SIG-M5 treated with dmso at 0.1 percent for 504 hours (cell line): ENCODE measurements around the gene ROCK2.
"Not testable (repeated sequence)": the region's sequence is repeated elsewhere in the genome, so short reads cannot be mapped to it uniquely, and the experiment has no call there.

Experiments
- DNase-seq: peaks from one replicate; lab custom pipeline; 2025; ENCODE audit not compliant: unreplicated experiment; lab: John Stamatoyannopoulos, UW

Gene ROCK2

DNA sequence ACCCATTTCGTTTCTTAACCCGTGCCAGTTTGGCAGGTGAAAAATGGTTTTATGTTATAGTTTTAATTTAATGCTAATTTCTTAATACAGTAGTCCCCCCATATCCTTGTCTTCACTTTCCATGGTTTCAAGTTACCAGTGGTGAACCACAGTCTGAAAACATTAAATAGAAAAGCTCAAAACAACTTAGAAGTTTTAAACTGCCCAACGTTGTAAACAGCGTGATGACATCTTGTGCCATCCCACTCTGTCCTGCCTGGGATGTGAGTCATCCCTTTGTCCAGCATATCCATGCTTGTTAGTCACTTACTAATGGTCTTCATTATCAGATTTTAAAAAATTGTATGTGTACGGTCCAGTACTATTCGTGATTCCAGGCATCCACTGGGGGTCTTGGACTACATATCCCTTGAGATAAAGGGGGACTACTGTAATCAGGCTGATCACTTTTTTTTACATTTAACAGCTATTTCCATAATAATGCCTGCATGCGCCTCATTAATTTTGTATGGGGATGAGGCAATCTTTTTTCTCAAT is 157.3 kb downstream of the ROCK2 start:
- DNase-seq = no peak

DNA sequence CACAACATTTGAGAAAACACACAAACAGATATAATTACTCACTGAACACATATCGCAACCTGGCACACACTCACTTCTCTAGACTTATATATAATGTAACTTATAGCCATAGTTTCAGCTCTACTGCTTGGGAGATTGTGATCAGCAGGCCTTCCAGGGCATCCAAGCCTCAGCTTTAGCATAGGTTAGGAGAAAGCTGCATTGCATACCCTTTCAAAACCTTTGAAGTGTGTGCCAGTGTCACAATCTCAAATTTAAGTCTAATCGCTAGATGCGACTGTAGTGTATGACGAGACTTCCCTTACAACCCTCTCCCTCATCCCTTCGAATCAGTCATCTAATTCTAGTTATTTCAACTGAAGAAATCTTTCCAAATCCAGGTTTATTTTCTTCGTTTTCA is 158.3 kb downstream of the ROCK2 start:
- DNase-seq = no peak

DNA sequence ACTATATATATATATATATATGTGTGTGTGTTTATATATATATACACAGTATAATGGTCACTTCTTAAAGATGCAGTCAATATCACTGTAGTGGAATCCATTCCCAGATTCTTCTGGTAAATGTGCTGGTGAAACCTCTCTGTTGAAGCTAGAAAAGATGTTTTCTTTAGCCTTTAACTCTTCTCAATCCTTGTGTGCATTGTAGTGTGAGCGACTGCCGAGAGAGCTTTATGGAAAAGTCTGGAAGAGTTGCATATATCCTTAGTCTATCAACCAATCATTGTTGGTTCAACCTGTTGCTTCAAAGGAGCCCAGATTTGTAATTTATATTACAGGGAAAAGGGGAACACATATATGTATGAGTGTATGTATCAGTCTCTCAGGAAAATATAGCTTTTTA is 161.5 kb downstream of the ROCK2 start:
- DNase-seq = no peak

DNA sequence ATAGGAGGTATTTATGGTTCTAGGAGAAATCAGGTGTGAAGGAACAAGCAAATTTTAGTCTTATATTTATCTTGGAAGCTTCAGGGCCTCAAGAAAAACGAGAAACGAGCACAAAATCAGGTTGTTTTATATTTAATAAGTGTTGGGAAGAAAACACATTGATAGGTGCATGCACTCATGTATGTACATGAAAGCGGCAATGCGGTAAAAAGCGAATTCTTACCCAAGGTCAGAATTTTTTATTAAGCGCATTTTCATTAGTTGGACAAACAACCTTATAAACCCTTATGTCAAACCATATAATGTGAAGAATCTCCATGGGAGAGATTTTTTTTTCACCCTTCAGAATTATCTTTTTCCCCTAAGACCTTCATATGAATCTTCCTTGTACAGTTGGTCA is 163.8 kb downstream of the ROCK2 start:
- DNase-seq = no peak

DNA sequence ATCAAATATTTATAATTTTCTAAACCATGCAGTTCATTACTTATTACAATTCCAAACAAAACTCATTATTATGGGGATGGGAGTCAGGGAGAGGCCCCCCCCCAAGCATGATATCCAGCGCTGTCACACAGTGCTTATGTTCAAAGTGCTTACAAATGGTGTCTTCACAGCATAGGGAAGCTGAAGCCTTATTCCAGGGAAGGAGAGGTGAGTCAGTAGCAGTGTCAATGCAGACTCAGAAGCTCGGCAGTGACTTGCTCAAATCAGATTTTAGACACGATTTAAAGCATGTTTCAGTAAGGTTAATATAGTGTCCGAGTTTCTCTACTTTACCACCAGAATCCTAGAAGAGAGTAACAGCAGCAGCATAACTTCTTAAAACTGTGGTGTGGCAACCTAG is 164.5 kb downstream of the ROCK2 start:
- no peak for DNase-seq

DNA sequence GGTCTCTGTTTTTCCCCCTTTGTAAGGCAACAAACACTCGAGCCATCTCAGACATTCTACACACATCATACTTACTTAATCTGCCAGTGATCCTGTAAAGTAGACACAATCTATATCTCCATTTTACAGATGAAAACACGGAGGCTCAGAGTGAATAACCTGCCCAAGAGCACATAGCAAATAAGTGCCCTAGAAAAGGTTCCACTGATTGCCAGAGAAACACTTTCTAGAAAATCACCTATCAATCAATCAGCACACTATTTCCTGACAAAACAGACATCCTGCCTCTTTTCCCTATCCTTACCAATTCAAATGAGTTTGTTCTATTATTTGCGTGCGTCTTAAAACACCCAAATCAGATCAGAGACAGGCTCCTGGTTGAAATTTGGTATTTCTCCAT is 165.2 kb downstream of the ROCK2 start:
- DNase-seq = no peak

DNA sequence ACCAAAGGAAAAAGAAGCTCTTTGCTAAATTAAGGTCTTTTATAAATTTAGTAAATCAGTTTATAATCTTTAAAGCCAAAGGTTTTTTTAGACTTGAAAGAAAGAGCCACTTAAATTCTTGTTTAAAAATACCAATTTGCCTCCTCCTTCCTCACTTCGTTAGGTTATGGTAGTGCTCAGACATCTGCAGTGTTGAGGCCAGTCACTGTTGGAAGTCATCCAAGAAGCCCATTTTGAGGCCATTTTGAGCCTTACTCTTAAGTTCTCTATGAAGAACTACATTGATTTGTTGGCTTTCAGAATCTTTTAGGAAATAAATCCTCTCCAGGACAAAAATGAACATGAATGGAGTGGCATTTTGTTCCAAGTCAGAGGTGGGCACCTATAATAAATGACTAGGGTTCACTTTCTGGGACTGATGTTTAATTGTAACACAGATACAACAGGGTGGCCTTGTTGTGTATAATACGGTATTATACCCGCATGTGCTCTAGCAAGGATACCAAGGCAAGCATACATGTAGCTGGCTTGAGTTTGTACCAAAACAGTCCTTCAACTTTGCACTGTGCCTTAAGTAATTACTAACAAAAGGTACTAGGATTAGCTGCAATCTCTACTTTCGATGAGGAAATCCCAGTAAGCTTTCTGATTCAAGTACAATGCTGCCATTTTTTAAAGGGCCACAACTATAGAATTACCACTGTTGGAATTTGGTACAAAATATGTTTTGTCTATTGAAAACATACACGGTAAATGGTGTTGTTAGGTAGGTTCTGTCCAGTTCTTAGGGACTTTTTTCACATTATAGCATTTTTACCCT is 166.4 kb downstream of the ROCK2 start:
- no peak for DNase-seq

DNA sequence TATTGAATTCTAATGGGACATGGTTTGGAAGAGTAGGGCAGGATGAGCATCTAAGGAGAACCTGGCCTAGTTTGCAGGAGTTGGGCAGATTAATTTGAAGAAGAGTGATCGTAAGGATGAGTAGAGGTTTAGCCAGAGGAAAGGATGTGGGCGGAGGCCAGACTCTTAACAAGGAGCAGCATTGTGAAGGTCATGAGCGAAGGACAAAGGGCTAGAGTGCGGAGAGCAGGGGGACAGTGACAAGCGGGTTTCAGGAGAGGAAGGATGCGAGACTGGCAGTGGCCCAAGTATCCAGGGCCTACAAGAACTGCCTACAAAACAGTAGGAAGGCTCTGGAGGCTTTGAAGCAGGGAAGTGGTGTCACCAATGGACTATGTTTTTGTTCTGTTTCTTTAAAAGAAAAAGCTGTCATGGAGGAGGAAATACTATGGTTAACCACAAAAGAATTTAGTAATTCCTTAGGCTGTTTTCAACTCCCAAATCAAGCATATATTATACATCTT is 169.1 kb downstream of the ROCK2 start:
- peak; percentile 66 for DNase-seq

DNA sequence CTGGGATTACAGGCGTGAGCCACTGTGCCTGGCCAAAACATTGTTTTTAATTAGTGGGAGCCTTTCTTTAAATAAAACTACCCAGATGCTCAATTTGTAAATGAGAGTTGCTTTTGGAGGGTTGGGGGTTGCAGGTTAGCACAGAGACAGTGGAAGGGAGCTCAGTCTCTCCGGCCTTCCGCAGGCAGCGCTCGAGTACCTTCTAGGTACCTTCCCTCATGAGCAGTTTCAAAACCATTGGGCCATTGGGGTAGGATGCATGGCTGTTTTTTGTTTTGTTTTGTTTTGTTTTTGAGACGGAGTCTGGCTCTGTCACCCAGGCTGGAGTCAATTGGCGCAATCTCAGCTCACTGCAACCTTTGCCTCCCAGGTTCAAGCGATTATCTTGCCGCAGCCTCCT is 170.2 kb downstream of the ROCK2 start:
- no peak for DNase-seq

DNA sequence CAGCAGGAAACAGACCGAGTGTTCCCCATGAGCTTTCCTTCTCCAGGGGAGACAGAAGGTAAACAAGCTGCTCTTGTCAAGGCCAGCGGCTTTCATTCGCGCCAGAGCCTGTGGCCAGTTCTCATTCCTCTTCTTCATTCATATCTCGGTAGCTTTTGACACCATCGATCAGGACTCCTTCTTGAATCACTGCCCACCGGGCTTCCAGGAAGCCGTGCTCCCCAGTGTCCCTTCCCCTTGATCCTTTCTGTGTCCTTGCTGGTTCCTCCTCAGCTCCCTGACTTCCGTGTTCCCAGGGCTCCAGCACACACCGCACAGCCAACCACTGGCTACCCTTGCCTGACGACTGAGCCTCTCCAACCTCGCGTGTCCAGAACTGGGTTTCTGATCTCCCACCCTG is 175.1 kb downstream of the ROCK2 start:
- DNase-seq = no peak

DNA sequence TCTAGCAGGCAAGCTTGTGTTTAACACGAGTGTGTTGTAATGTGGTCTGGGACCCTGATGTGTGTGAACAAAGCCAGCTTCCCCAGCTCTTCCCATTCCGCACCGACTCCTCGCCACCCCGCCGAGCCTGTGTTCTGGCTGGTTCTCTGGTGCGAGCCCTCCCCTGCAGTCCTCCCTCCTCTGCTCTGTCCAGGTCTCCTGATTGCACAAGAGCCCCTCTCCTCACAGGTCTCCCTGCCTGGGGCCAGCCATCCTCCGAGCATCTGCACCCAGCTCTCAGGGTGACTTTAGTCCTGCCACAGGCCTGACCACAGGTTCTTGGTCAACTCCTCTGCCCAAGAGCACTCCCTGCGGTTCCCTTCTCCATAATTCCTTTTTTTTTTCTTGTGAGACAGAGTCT is 175.9 kb downstream of the ROCK2 start:
- DNase-seq = no peak

DNA sequence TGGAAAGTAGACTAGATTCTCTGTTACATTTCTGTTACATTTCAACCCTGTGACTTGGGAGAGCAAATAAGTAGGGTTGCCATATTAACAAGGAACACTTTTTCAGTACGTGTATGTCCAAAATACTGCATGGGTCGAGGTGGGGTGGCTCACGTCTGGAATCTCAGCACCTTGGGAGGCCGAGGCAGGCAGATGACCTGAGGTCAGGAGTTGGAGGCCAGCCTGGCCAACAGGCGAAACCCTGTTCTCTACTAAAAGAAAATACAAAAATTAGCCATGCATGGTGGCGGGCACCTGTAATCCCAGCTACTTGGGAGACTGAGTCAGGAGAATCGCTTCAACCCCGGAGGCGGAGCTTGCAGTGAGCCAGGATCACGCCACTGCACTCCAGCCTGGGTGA is 178.0 kb downstream of the ROCK2 start:
- no peak for DNase-seq

DNA sequence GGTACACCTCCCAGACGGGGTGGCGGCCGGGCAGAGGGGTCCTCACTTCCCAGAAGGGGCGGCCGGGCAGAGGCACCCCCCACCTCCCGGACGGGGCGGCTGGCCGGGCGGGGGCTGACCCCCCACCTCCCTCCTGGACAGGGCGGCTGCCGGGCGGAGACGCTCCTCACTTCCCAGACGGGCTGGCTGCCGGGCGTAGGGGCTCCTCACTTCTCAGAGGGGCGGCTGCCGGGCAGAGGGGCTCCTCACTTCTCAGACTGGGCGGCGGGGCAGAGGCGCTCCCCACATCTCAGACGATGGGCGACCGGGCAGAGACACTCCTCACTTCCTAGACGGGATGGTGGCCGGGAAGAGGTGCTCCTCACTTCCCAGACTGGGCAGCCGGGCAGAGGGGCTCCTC is 179.4 kb downstream of the ROCK2 start:
- DNase-seq = not testable (repeated sequence)

DNA sequence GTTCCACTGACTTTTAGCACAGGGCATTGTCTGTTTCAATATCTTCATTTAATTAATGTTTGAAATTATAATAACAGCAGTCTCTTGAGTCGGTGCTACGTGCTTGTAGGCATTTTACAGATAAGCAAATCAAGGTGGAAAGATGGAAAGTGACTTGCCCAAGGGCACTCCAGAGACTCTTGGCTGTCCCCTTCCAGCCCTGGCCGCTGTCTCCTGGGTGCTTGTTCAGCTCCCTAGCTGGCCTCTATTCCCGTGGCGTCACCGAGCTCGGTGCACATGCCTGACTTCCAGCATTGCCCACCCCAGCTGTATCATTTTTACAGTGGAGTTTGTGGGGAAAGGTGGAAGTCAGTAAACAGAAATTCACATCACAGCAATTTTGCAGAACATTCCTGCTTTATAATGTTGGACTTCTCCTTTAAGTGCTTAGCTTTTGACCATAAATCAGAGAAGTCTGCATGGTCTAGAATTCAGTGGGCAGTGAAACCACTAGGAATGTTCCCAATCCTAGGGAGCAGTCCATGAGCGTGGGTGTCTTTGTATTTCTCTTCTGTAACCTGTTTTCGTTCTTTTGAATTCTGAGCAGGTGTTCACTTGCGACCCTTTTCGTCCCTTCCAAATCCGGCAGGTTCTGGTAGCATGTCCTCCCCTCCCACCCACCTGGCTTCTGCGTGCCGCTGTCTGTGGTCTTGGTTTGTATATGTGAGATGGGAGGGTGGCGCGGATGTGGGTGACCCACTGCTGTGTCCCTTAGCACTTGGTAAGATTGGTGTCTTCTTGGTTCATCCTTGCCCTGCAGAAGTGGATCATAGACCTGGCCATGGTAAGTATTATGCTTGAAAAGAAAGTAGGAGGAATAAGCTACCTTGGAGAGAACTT is 180.8 kb downstream of the ROCK2 start:
- DNase-seq = no peak

DNA sequence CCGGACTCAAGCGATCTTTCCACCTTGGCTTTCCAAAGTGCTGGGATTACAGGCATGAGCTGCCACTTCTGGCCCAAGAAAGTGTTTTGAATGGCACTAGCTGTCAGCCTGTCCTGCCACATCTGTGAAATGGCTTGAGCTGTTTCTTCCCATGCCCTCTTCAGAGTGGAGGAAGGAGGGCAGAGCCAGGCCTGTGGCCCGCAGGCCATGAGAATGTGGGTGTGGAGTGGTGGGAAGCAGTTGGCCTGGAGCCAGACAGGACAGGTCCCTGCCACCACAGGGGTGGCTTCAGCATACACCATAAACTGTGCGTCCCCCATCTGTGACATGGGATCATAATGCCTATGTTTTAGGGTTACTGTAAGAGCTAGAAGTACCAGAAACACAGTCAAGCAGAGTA is 182.7 kb downstream of the ROCK2 start:
- DNase-seq = no peak

DNA sequence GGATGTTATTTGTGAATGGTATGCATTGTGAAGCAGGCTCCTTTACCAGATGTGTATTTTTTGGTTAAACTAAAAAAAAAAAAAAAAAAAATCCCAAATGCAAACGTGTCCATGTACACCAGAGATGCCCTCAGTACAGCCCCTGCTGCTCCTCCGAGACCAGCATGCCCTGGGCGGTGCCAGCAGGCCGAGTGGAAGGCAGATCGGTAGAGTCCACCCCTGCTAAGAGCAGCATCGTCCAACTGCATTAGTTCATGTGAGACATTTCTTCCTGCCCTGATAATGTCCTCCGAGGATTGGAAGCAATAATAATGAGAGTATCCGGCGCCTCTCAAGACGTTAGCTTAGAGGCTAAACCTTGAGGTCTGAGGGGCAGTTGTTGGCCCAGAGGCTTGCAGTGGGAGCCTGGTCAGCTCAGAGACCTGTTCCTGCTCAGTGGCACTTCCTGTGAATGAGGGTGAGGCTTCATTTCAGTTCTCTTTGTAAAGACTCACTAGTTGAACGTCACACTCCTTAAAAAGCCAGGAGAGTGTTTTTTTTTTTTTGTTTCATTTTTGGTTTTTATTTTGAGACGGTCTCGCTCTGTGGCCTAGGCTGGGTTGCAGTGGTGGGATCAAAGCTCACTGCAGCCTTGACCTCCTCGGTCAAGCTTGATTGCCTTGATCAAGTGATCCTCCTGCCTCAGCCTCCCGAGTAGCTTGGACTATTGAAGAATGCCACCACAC is 183.5 kb downstream of the ROCK2 start:
- no peak for DNase-seq

DNA sequence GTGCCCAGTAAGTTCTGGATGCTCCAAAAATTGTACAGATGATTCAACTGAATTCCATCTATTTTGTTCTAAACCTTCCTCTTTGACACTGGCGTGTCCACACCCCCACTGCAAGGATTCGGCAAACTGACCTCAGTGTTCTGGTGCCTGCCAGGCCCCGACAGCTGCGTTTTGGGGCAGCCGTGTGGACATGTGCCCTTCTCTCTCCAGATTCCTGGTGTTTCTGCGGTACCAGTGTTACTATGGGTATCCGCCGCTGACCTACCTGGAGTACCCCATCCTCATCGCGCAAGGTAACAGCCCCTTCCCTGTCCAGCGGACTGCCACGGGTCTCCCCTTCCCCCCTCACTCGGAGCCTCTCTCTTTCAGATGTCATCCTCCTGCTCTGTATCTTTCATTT is 184.2 kb downstream of the ROCK2 start:
- no peak for DNase-seq

DNA sequence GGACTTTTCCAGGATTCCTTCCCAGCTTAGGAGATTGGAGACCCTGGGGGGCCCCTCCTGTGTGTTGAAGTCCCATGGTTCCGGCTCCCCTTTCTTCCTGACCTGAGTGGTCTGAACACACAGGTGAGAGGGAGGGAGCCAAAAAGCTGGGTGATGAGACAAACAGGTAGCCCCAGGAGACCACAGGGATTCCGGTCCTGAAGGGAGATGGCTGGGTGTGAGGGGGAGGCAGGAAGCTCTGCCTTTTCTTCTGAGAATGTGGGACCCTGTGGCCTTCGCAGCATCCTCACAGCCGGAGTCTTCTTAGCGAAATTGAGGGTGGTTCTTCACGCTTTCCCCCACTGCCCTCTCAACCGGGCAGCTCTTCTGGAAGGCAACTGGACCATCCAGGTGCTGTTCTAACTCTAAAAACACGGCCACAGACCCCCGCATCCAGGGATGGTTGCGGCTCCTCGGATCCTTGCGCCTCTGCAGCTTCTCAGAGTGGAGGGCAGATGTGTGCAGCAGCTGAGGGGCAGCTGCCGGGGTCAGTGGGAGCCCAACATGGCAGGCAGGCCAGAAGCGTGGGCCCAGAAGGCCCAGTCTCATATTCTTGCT is 184.8 kb downstream of the ROCK2 start:
- no peak for DNase-seq

DNA sequence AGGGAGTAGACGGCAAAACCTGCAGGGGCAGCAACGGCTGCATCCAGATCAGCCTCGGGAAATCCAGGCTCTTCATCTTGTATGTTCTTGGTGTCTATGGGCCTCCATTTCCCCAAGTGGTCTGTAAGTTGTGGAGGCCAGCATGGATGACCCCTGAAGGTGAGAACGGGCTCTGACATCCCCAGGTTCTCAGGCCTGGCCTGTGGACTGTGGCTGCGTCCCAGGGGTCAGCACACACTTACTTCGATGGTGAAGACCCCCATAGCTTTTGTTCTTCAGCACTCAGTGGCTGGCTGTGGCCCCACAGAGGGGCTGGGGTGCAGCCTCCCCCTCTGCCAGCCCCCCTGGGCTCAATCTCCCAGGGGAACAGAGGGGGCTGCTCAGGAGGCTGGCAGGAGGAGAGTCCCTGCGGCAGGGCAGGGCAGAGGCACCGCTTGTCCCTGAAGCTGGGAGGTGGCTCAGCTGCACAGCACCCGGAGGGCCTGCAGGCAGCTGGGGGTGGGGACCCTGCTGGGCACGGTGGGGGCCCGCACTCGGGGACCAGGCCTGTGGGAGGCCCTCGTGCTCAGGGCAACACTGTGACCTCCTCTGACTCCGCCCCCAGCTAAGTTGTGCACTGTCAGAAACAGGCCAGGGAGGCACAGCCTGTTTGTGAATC is 185.4 kb downstream of the ROCK2 start:
- DNase-seq = no peak

DNA sequence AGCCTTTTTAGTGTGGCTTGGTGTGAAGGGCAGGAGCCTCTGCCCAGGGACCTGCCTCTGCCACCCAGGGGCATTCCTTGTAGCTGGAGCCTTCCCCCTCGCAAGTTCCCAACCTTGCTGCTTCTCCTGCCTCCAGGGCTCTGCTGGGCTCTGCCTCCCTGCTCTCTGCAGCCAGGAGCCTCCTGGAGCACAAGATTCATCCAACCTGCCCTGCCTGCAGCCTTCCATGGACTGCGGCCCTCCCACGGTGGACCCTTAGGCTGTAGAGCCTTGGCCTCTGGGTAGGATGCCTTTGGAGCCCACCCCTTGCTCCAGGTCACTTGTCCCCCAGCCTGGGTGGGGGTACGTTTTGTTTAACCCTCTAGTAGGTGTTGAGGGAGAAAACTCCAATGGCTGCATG is 186.7 kb downstream of the ROCK2 start:
- no peak for DNase-seq
